ENCODE results near the gene FAM20C. TPM values are rescaled to one million over a fixed set of nuclear protein-coding genes. Genes with fewer than 3 reads are reported as not detected.

The FAM20C gene
- total RNA-seq, 4 donors from 2014 or later: 43.0 to 112 (median 44.0) TPM

DNA sequence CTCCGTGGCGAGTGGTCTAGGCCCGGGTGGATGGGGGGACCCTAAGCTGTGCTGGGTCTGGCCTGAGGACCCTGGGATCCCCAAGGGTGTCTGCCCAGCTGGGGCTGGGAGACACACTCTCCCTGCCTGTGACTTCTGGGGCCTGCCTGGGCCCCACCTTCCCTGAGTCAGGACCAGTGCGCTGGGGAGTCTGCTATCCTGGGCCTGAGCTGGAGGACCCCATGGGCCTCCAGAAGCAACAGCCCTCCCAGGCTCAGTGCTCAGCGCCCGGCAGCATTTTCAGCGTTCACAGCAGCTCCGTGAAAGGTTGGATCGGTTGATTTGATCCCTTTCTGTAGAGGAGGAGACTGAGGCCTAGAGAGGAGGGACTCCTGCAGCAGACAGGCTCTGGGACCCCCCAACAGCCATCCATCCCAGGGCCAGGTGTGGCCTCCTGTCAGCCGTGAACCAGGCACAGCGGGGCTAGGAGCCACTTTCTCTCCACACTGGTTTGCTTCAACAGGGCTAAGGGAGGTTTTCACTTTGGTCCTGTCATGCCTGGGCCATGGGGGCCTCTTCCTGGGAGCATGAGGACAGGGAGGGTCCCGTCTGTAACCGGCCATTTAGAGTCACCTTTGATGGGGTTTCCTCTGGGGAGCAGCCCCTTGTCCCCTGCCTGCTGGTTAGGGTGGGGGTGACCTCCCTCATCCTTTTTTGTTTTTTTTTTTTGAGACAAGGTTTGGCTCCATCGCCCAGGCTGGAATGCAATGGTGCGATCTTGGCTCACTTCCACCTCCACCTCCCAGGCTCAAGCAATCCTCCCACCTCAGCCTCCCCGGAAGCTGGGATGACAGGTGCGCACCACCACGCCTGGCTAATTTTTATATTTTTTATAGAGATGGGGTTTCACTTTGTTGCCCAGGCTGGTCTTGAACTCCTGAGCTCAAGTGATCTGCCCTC is 110.0 kb downstream of the FAM20C start:
- no peaks in the 10 kb centered on the region for H3K36me3 ChIP-seq
- TF ChIP-seq POLR2A (IDR thresholded peaks at IDR 0.05) (no peak), EP300 (IDR thresholded peaks at IDR 0.05) (no peak)
- TF ChIP-seq, protein P1, sequence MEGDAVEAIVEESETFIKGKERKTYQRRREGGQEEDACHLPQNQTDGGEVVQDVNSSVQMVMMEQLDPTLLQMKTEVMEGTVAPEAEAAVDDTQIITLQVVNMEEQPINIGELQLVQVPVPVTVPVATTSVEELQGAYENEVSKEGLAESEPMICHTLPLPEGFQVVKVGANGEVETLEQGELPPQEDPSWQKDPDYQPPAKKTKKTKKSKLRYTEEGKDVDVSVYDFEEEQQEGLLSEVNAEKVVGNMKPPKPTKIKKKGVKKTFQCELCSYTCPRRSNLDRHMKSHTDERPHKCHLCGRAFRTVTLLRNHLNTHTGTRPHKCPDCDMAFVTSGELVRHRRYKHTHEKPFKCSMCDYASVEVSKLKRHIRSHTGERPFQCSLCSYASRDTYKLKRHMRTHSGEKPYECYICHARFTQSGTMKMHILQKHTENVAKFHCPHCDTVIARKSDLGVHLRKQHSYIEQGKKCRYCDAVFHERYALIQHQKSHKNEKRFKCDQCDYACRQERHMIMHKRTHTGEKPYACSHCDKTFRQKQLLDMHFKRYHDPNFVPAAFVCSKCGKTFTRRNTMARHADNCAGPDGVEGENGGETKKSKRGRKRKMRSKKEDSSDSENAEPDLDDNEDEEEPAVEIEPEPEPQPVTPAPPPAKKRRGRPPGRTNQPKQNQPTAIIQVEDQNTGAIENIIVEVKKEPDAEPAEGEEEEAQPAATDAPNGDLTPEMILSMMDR (IDR thresholded peaks at IDR 0.05): no peak
- 86 to 94% methylated on average over 15 to 18 of the region's 18 CpGs for WGBS, 2 donors
- no peak overlapping the region for H3K4me3 ChIP-seq
- DNase-seq (ENCODE audit: low spot score in 2 of 2): no peak
- H3K4me1 ChIP-seq: no peaks in the 10 kb centered on the region
- H3K27me3 ChIP-seq: peaks cover 0 to 7% of the 10 kb centered on the region in 2 donors
- H3K9me3 ChIP-seq: peaks cover 0 to 3% (median 0%) of the 10 kb centered on the region in 4 donors
- H3K27ac ChIP-seq: no peak overlapping the region

DNA sequence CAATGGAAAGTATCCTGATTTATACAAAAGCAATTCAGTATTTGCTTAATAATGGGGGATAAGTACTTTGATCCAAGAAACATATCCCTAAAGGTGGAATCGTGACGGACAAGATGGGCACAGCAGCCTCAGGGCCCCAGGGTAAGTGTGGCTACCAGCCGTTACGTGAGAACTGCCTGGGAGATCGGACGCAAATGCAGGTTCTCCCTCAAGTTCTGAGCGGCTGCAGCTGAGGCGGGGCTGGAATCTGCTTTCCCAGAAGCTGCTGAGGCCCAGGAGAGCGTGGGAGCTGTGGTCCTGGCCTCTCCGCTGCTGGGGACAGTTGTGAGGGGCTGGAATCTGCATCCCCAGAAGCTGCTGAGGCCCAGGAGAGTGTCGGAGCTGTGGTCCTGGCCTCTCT is 111.1 kb downstream of the FAM20C start:
- H3K4me1 ChIP-seq: no peaks in the 10 kb centered on the region
- no peak overlapping the region for H3K4me3 ChIP-seq
- H3K9me3 ChIP-seq: peaks cover 0 to 14% (median 0%) of the 10 kb centered on the region in 4 donors
- no peak for DNase-seq (ENCODE audit: low spot score in 2 of 2)
- H3K36me3 ChIP-seq: no peaks in the 10 kb centered on the region
- WGBS, 2 donors: 72 to 79% methylated on average over 11 of the region's 11 CpGs
- H3K27me3 ChIP-seq: peaks cover 0 to 7% of the 10 kb centered on the region in 2 donors
- no peak overlapping the region for H3K27ac ChIP-seq
- TF ChIP-seq EP300 (IDR thresholded peaks at IDR 0.05): no peak
- TF ChIP-seq POLR2A (IDR thresholded peaks at IDR 0.05): no peak
- TF ChIP-seq, protein P1 (IDR thresholded peaks at IDR 0.05): no peak

DNA sequence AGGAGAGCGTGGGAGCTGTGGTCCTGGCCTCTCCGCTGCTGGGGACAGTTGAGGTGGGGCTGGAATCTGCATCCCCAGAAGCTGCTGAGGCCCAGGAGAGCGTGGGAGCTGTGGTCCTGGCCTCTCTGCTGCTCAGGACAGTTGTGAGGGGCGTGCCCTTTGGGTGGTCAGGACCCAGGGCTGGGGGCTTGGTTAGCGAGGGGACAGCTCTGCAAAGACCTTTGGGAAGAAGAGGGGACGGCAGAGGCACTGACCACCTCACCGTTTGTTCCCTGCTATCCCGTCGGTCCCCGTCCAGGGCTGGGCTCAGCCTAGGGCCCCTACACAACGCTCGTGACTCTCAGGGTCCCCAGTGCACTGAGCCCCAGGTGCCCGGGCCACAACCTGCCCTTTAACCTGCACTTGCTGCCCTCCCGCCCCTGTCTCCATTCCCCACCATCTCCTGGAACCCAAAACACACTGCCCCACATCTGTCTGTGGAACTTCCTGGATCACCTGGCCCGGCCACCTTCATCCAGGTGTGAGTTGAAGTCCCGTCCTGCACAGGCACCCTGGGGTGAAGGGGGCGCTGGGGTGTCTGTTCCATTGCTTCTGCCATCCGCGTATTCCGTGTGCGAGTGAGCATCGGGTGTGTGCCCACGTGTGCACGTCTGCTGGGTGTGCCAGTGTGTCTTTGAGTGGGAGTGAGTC is 111.7 kb downstream of the FAM20C start:
- H3K9me3 ChIP-seq: peaks cover 0 to 18% (median 0%) of the 10 kb centered on the region in 4 donors
- TF ChIP-seq POLR2A (IDR thresholded peaks at IDR 0.05) (no peak), EP300 (IDR thresholded peaks at IDR 0.05) (no peak)
- TF ChIP-seq, protein P1 (IDR thresholded peaks at IDR 0.05): no peak
- no peak overlapping the region for H3K4me3 ChIP-seq
- no peaks in the 10 kb centered on the region for H3K36me3 ChIP-seq
- H3K4me1 ChIP-seq: no peaks in the 10 kb centered on the region
- H3K27ac ChIP-seq: no peak overlapping the region
- no peak for DNase-seq (ENCODE audit: low spot score in 2 of 2)
- 85 to 89% methylated on average over 24 of the region's 24 CpGs for WGBS, 2 donors
- peaks cover 0 to 7% of the 10 kb centered on the region in 2 donors for H3K27me3 ChIP-seq

DNA sequence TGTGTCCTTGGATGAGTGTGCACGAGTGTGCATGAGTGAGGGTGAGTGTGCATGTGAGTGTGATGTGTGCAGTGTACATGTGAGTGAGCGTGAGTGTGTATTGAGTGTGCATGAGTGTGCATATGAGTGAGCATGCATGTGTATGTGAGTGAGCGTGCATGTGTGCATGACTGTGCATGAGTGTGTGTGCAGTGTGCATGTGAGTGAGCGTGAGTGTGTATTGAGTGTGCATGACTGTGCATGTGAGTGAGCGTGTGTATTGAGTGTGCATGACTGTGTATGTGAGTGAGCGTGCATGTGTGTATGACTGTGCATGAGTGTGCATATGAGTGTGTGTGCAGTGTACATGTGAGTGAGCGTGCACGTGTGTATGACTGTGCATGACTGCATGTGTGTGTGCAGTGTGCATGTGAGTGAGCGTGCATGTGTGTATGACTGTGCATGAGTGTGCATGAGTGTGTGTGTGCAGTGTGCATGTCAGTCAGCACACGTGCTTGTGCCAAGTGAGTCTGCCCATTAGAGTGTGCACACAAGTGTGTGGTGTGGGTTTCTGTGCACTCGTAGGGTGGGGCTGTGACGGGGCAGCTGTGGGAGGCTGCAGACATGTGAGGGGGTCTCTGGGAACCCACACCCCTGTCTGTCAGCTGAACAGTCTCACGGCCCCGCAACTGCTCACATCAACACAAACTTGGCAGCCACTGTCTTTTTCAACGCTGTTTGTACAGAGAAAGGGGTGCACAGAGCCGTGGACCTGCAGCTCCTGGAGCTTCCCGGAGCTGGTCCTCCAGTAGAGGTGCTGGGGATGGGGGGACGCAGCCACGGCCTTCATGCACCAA is 112.4 kb downstream of the FAM20C start:
- peaks cover 0 to 7% of the 10 kb centered on the region in 2 donors for H3K27me3 ChIP-seq
- H3K4me3 ChIP-seq: no peak overlapping the region
- H3K4me1 ChIP-seq: no peaks in the 10 kb centered on the region
- H3K9me3 ChIP-seq: peaks cover 0 to 18% (median 0%) of the 10 kb centered on the region in 4 donors
- DNase-seq (ENCODE audit: low spot score in 2 of 2): no peak
- WGBS, 2 donors: 82 to 86% methylated on average over 13 to 19 of the region's 19 CpGs
- H3K27ac ChIP-seq: no peak overlapping the region
- H3K36me3 ChIP-seq: no peaks in the 10 kb centered on the region
- TF ChIP-seq POLR2A (IDR thresholded peaks at IDR 0.05): no peak
- TF ChIP-seq, protein P1 (IDR thresholded peaks at IDR 0.05): no peak
- no peak for TF ChIP-seq EP300 (IDR thresholded peaks at IDR 0.05)
